Measurements from ENCODE around the gene ALDH1B1. TPM values are rescaled to one million over a fixed set of nuclear protein-coding genes. Genes with fewer than 3 reads are reported as not detected.
A peak's percentile ranks its signal among the peaks of the same experiment; 100 is the strongest.

The ALDH1B1 gene
- total RNA-seq, 1 experiment from 2014 or later: 55.5 TPM

DNA sequence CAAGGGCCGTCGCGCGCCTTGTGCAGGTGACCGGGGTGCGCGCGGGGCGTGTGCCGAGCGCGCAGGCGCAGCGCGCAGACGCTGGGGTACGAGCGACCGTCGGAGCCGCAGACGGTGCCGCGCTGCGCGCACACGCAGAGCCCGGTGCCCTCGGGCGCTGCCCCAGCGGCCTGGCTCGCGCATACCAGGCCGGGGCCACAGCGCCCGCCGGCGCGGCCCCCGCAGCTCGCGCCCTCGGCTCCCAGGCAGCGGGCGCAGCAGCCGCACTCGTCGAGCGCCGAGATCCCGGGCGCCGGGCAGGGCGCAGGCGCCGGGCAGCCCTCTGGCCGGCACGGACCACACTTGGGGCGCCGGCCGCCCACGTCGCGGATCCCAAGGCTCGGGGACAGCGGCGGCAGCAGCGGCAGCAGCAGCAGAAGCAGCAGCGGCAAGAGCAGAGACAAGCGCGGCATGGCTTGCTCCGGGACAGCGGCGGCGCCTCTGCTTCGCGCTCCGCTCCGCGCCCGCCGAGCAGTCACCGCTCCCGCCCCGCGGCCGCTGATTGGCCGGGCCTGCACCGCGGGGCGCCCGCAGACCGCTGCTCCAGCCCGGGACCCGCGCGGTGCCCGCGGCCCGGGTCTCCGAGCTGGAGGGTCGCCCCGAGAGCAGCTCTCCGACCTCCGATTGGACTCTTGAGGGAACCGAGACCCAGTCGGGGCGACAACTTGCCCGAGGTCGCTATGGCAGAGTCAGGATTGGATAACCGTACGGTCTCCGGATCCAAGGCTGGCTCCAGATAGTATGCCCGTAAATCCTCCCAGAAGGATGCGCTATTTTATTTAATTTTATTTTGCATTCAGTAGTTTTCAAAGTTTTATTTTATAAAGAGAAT is 31.7 kb downstream of the ALDH1B1 start, which contains the start of gene IGFBPL1 (continued):
- no peak for TF ChIP-seq GRHL2 (CRISPR knock-in tag; IDR thresholded peaks at IDR 0.05; ENCODE audit: insufficient replicate concordance, severe bottlenecking)
- TF ChIP-seq, protein P1, sequence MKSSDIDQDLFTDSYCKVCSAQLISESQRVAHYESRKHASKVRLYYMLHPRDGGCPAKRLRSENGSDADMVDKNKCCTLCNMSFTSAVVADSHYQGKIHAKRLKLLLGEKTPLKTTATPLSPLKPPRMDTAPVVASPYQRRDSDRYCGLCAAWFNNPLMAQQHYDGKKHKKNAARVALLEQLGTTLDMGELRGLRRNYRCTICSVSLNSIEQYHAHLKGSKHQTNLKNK (CRISPR knock-in tag; IDR thresholded peaks at IDR 0.05): no peak

DNA sequence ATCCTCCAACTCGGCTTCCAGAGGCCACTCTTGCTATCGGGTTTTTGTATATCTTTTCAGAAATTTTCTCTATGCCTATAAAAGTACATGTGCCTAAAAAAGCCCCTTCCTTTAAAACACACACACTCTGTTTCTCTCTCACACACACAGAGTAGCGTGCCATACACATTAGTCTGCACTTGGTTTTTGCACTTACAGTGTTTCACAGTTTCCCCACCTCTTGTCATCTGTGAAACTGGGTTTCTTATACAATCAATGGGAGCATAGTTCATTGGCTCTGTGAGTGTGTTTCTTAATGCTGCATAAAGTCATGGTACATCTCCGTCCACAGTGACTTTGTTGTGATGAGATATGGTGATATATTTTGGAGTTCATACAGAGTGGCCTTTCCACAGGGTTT is 32.4 kb downstream of the ALDH1B1 start:
- peak overlapping the region; percentile 51 for H3K4me3 Mint-ChIP-seq
- no peak overlapping the region for H3K27ac Mint-ChIP-seq

DNA sequence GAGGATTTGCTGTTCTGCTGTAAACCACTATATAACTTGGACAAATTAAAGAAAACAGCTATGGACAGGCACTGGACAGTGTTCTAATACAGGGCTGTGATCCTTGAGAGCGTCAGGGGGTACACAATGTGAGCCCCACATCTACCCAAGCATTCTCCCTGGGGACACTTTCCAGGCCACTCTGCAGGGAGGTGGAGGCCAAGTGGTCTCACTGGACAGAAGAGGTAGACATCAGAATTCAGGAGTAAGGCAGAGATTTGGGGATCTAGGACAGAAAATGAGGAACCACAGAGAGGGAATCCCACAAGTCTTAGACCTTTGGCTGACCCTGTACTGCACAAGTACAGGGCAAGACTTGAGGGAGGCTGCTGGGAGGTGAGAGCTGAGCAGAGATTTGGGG is 35.6 kb downstream of the ALDH1B1 start:
- Mint-ChIP-seq H3K27ac (no peak overlapping the region), H3K4me3 (no peak overlapping the region), H3K4me1 (peaks cover 26% of the 10 kb centered on the region), H3K9me3 (0 out of 2 replicates have a peak, but pooled peaks cover 4% of the 10 kb centered on the region), H3K36me3 (no peaks in the 10 kb centered on the region), H3K27me3 (ENCODE audit: low read depth) (peaks cover 50% of the 10 kb centered on the region)
- ChIA-PET CTCF (interaction anchor here (1.5 kb wide), 1 partner anchor 11 kb away, joined by 7 read pairs; no protein-coding TSS in a partner anchor), POLR2A (no interaction called here)
- DNase-seq (ENCODE audit: low spot score) (no peak), ATAC-seq (no peak)
- TF ChIP-seq EMX1 (CRISPR knock-in tag; IDR thresholded peaks at IDR 0.05) (no peak), ZNF232 (CRISPR knock-in tag; IDR thresholded peaks at IDR 0.05) (no peak), MXD4 (CRISPR knock-in tag; IDR thresholded peaks at IDR 0.05; ENCODE audit: borderline replicate concordance) (no peak), FOXP1 (CRISPR knock-in tag; IDR thresholded peaks at IDR 0.05; ENCODE audit: borderline replicate concordance) (no peak), RELA (CRISPR knock-in tag; IDR thresholded peaks at IDR 0.05; ENCODE audit: borderline replicate concordance) (no peak), TEAD1 (CRISPR knock-in tag; IDR thresholded peaks at IDR 0.05) (no peak), HMGA2 (CRISPR knock-in tag; IDR thresholded peaks at IDR 0.05) (no peak), ZBTB21 (CRISPR knock-in tag; IDR thresholded peaks at IDR 0.05; ENCODE audit: borderline replicate concordance) (no peak), CREB1 (CRISPR knock-in tag; IDR thresholded peaks at IDR 0.05) (no peak), ZNF416 (CRISPR knock-in tag; IDR thresholded peaks at IDR 0.05) (no peak), ZNF396 (CRISPR knock-in tag; IDR thresholded peaks at IDR 0.05; ENCODE audit: borderline replicate concordance) (no peak)
- TF ChIP-seq, protein P2, sequence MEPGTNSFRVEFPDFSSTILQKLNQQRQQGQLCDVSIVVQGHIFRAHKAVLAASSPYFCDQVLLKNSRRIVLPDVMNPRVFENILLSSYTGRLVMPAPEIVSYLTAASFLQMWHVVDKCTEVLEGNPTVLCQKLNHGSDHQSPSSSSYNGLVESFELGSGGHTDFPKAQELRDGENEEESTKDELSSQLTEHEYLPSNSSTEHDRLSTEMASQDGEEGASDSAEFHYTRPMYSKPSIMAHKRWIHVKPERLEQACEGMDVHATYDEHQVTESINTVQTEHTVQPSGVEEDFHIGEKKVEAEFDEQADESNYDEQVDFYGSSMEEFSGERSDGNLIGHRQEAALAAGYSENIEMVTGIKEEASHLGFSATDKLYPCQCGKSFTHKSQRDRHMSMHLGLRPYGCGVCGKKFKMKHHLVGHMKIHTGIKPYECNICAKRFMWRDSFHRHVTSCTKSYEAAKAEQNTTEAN (CRISPR knock-in tag; IDR thresholded peaks at IDR 0.05): no peak
- TF ChIP-seq, protein P3, sequence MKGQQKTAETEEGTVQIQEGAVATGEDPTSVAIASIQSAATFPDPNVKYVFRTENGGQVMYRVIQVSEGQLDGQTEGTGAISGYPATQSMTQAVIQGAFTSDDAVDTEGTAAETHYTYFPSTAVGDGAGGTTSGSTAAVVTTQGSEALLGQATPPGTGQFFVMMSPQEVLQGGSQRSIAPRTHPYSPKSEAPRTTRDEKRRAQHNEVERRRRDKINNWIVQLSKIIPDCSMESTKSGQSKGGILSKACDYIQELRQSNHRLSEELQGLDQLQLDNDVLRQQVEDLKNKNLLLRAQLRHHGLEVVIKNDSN (CRISPR knock-in tag; IDR thresholded peaks at IDR 0.05): no peak
- TF ChIP-seq, protein P4, sequence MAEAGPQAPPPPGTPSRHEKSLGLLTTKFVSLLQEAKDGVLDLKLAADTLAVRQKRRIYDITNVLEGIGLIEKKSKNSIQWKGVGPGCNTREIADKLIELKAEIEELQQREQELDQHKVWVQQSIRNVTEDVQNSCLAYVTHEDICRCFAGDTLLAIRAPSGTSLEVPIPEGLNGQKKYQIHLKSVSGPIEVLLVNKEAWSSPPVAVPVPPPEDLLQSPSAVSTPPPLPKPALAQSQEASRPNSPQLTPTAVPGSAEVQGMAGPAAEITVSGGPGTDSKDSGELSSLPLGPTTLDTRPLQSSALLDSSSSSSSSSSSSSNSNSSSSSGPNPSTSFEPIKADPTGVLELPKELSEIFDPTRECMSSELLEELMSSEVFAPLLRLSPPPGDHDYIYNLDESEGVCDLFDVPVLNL (CRISPR knock-in tag; IDR thresholded peaks at IDR 0.05; ENCODE audit: borderline replicate concordance, low read depth): no peak
- TF ChIP-seq, protein P5, sequence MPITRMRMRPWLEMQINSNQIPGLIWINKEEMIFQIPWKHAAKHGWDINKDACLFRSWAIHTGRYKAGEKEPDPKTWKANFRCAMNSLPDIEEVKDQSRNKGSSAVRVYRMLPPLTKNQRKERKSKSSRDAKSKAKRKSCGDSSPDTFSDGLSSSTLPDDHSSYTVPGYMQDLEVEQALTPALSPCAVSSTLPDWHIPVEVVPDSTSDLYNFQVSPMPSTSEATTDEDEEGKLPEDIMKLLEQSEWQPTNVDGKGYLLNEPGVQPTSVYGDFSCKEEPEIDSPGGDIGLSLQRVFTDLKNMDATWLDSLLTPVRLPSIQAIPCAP (CRISPR knock-in tag; IDR thresholded peaks at IDR 0.05): no peak
- TF ChIP-seq, protein P6, sequence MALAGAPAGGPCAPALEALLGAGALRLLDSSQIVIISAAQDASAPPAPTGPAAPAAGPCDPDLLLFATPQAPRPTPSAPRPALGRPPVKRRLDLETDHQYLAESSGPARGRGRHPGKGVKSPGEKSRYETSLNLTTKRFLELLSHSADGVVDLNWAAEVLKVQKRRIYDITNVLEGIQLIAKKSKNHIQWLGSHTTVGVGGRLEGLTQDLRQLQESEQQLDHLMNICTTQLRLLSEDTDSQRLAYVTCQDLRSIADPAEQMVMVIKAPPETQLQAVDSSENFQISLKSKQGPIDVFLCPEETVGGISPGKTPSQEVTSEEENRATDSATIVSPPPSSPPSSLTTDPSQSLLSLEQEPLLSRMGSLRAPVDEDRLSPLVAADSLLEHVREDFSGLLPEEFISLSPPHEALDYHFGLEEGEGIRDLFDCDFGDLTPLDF (CRISPR knock-in tag; IDR thresholded peaks at IDR 0.05): no peak
- TF ChIP-seq, protein P7, sequence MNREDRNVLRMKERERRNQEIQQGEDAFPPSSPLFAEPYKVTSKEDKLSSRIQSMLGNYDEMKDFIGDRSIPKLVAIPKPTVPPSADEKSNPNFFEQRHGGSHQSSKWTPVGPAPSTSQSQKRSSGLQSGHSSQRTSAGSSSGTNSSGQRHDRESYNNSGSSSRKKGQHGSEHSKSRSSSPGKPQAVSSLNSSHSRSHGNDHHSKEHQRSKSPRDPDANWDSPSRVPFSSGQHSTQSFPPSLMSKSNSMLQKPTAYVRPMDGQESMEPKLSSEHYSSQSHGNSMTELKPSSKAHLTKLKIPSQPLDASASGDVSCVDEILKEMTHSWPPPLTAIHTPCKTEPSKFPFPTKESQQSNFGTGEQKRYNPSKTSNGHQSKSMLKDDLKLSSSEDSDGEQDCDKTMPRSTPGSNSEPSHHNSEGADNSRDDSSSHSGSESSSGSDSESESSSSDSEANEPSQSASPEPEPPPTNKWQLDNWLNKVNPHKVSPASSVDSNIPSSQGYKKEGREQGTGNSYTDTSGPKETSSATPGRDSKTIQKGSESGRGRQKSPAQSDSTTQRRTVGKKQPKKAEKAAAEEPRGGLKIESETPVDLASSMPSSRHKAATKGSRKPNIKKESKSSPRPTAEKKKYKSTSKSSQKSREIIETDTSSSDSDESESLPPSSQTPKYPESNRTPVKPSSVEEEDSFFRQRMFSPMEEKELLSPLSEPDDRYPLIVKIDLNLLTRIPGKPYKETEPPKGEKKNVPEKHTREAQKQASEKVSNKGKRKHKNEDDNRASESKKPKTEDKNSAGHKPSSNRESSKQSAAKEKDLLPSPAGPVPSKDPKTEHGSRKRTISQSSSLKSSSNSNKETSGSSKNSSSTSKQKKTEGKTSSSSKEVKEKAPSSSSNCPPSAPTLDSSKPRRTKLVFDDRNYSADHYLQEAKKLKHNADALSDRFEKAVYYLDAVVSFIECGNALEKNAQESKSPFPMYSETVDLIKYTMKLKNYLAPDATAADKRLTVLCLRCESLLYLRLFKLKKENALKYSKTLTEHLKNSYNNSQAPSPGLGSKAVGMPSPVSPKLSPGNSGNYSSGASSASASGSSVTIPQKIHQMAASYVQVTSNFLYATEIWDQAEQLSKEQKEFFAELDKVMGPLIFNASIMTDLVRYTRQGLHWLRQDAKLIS (CRISPR knock-in tag; IDR thresholded peaks at IDR 0.05; ENCODE audit: borderline replicate concordance): no peak
- TF ChIP-seq, protein P8, sequence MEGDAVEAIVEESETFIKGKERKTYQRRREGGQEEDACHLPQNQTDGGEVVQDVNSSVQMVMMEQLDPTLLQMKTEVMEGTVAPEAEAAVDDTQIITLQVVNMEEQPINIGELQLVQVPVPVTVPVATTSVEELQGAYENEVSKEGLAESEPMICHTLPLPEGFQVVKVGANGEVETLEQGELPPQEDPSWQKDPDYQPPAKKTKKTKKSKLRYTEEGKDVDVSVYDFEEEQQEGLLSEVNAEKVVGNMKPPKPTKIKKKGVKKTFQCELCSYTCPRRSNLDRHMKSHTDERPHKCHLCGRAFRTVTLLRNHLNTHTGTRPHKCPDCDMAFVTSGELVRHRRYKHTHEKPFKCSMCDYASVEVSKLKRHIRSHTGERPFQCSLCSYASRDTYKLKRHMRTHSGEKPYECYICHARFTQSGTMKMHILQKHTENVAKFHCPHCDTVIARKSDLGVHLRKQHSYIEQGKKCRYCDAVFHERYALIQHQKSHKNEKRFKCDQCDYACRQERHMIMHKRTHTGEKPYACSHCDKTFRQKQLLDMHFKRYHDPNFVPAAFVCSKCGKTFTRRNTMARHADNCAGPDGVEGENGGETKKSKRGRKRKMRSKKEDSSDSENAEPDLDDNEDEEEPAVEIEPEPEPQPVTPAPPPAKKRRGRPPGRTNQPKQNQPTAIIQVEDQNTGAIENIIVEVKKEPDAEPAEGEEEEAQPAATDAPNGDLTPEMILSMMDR (IDR thresholded peaks at IDR 0.05): no peak

More for the DNA sequence above, 32.4 kb downstream of the ALDH1B1 start:
- Mint-ChIP-seq H3K4me1 (peaks cover 48% of the 10 kb centered on the region), H3K27me3 (ENCODE audit: low read depth) (peaks cover 52% of the 10 kb centered on the region), H3K9me3 (0 out of 2 replicates have a peak, but pooled peaks cover 1% of the 10 kb centered on the region), H3K36me3 (no peaks in the 10 kb centered on the region)
- TF ChIP-seq ZNF138 (CRISPR knock-in tag; conservative IDR thresholded peaks at IDR 0.05) (no peak), MYBL2 (CRISPR knock-in tag; IDR thresholded peaks at IDR 0.05) (no peak)
- no peak for ATAC-seq
- no peak for DNase-seq (ENCODE audit: low spot score)
- ChIA-PET CTCF (no interaction called here), POLR2A (no interaction called here)

Measured in WTC11 (cell line).